ENCODE data around the gene MGST2. TPM values are rescaled to one million over a fixed set of nuclear protein-coding genes. Genes with fewer than 3 reads are reported as not detected.
A peak's percentile ranks its signal among the peaks of the same experiment; 100 is the strongest.

MGST2 gene
- 53.7 and 81.8 TPM in 2 replicates for total RNA-seq (2021)
- percentile 67 among the genes with signal in this experiment for Bru-seq, nascent RNA
- BruChase-seq, experiment 1, labeled RNA remaining after a 2-hour chase, result percentile 61 among the genes with signal in this experiment
- percentile 50 among the genes with signal in this experiment for BruChase-seq, experiment 2, labeled RNA remaining after a 6-hour chase
- long read RNA-seq, transcript MGST2-204 (4 exons, 634 nt), result minor isoform, 15 of 133 reads
- long read RNA-seq, transcript MGST2-201 (5 exons, 801 nt), result major isoform, 94 of 133 reads
- long read RNA-seq, partial matches to known transcripts, result 4 of 133 reads
- long read RNA-seq, other reads (novel, unspliced or antisense), result 19 of 133 reads

- intact Hi-C loops (cut with micrococcal nuclease; ENCODE audit: unreplicated experiment), result no loop called here
Measured at GRCh38 chr4:139665690-139666529, at the start of gene MGST2. TSS of gene MGST2 (plus strand) at chr4:139665819. CDS start at chr4:139666020, 201 bp downstream.

DNA sequence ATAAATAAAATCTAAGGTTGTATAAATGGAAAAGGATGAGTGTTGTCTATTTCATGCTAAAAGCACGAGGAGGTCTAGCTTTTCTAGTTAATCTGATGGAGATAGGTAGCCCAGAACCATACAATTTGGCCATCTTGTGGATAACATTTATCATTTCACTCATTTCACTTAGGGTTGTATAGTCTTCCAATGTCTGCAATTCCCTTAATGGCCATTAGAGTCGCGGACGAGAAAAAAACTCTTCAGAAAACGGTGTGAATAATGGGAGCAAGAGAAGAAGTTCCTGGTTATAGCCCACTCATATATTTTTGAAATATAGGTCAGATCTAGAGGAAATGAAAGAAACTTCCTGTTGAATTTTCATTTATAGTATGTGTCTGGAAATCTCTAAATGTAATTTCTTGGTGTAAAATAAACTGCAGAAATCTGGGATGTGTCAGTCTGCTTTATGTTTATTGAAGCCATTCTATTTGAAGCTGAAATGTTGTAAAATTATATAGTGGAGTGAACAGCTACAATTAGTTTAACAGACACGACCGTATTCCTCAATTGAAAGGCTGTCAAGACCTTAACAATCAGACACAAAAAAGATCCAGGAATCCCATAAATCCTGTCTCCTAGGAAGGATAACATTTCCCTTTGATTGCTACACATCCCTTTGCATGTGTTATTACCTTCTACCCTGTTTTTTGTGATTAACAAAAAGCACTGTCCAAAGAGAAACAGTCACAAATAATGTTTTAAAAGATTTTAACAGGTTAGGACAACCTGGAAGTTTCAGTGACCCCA, 47.7 kb upstream of the MGST2 start:
- no peak overlapping the region for H2AFZ ChIP-seq
- TF ChIP-seq EZH2 (IDR thresholded peaks at IDR 0.05; ENCODE audit: low read depth), result no peak
- TF ChIP-seq, protein P1, sequence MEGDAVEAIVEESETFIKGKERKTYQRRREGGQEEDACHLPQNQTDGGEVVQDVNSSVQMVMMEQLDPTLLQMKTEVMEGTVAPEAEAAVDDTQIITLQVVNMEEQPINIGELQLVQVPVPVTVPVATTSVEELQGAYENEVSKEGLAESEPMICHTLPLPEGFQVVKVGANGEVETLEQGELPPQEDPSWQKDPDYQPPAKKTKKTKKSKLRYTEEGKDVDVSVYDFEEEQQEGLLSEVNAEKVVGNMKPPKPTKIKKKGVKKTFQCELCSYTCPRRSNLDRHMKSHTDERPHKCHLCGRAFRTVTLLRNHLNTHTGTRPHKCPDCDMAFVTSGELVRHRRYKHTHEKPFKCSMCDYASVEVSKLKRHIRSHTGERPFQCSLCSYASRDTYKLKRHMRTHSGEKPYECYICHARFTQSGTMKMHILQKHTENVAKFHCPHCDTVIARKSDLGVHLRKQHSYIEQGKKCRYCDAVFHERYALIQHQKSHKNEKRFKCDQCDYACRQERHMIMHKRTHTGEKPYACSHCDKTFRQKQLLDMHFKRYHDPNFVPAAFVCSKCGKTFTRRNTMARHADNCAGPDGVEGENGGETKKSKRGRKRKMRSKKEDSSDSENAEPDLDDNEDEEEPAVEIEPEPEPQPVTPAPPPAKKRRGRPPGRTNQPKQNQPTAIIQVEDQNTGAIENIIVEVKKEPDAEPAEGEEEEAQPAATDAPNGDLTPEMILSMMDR (conservative IDR thresholded peaks at IDR 0.05), result peak; percentile 38
- no TSS peak for BruUV-seq (replicated peaks)
- H3K9me2 ChIP-seq (ENCODE audit: insufficient read depth), result no peaks in the 10 kb centered on the region
- no peaks in the 10 kb centered on the region for H3K9me3 ChIP-seq (ENCODE audit: insufficient read depth, low read depth)
- no peaks in the 10 kb centered on the region for H3K79me2 ChIP-seq (ENCODE audit: low read depth)
- no peak for DNase-seq
- no peaks in the 10 kb centered on the region for H3K4me1 ChIP-seq (replicated peaks; ENCODE audit: insufficient read depth)
- no peak overlapping the region for H3K4me2 ChIP-seq
- H3K27ac ChIP-seq, result no peak overlapping the region
- H3F3A ChIP-seq (ENCODE audit: insufficient read depth, low read depth), result no peaks in the 10 kb centered on the region
- intact Hi-C loops (cut with micrococcal nuclease; ENCODE audit: unreplicated experiment), result no loop called here
- H3K27me3 ChIP-seq (ENCODE audit: insufficient read depth, low read depth), result no peaks in the 10 kb centered on the region
- H4K20me1 ChIP-seq (ENCODE audit: insufficient read depth), result no peaks in the 10 kb centered on the region
- no peaks in the 10 kb centered on the region for H3K36me3 ChIP-seq (ENCODE audit: low read depth)
- H3K4me3 ChIP-seq, result no peak overlapping the region
- ChIA-PET POLR2A (ENCODE audit: unreplicated experiment) (no interaction called here), CTCF (interaction anchor here (0.6 kb wide), 3 partner anchors 15 to 123 kb away, joined by 3 to 11 read pairs (median 4); no protein-coding TSS in a partner anchor)

More at GRCh38 chr4:139665690-139666529, at the start of gene MGST2:
- Histone ChIP-seq H3K9me3 (ENCODE audit: insufficient read depth, low read depth) (no peaks in the 10 kb centered on the region), H3K27ac (peak within 1 kb of the TSS; percentile 82), H3K79me2 (ENCODE audit: low read depth) (peaks cover 42% of the 10 kb centered on the region), H2AFZ (peak within 1 kb of the TSS; percentile 92), H3K36me3 (ENCODE audit: low read depth) (no peaks in the 10 kb centered on the region), H3K4me2 (peak within 1 kb of the TSS; percentile 87), H3K4me1 (replicated peaks; ENCODE audit: insufficient read depth) (peaks cover 22% of the 10 kb centered on the region), H3K9me2 (ENCODE audit: insufficient read depth) (no peaks in the 10 kb centered on the region), H4K20me1 (ENCODE audit: insufficient read depth) (no peaks in the 10 kb centered on the region), H3K27me3 (ENCODE audit: insufficient read depth, low read depth) (no peaks in the 10 kb centered on the region), H3F3A (ENCODE audit: insufficient read depth, low read depth) (peaks cover 26% of the 10 kb centered on the region), H3K4me3 (peak within 1 kb of the TSS; percentile 56)
- ChIA-PET CTCF (interaction anchor here (0.6 to 2.2 kb wide), 5 partner anchors 9 to 636 kb away, joined by 3 to 8 read pairs (median 4); no protein-coding TSS in a partner anchor), POLR2A (ENCODE audit: unreplicated experiment) (interaction anchor here (0.6 to 0.7 kb wide), 7 partner anchors 53 to 1188 kb away, joined by 3 to 14 read pairs (median 6); no protein-coding TSS in a partner anchor)
- TSS peak; percentile 84 for BruUV-seq (replicated peaks)
- no peak for TF ChIP-seq EZH2 (IDR thresholded peaks at IDR 0.05; ENCODE audit: low read depth)
- peak; percentile 65 to 75 for DNase-seq

GRCh38 chr4:139619644-139620043, 46.0 kb upstream of the MGST2 start:
- no peaks in the 10 kb centered on the region for H3F3A ChIP-seq (ENCODE audit: insufficient read depth, low read depth)
- TF ChIP-seq, protein P1 (conservative IDR thresholded peaks at IDR 0.05), result peak; percentile 69
- TF ChIP-seq EZH2 (IDR thresholded peaks at IDR 0.05; ENCODE audit: low read depth), result no peak
- no peaks in the 10 kb centered on the region for H3K4me1 ChIP-seq (replicated peaks; ENCODE audit: insufficient read depth)
- peak in 1 of 2 experiments; percentile 42 for DNase-seq
- no peak overlapping the region for H3K27ac ChIP-seq
- H3K9me3 ChIP-seq (ENCODE audit: insufficient read depth, low read depth), result no peaks in the 10 kb centered on the region
- ChIA-PET POLR2A (ENCODE audit: unreplicated experiment) (no interaction called here), CTCF (interaction anchor here (0.7 to 1.2 kb wide), 2 partner anchors 26 to 30 kb away, joined by 3 read pairs; no protein-coding TSS in a partner anchor)
- intact Hi-C loops (cut with micrococcal nuclease; ENCODE audit: unreplicated experiment), result no loop called here
- no peaks in the 10 kb centered on the region for H3K27me3 ChIP-seq (ENCODE audit: insufficient read depth, low read depth)
- no peak overlapping the region for H2AFZ ChIP-seq
- H3K36me3 ChIP-seq (ENCODE audit: low read depth), result no peaks in the 10 kb centered on the region
- no peaks in the 10 kb centered on the region for H4K20me1 ChIP-seq (ENCODE audit: insufficient read depth)
- H3K79me2 ChIP-seq (ENCODE audit: low read depth), result no peaks in the 10 kb centered on the region
- BruUV-seq (replicated peaks), result no TSS peak
- no peak overlapping the region for H3K4me2 ChIP-seq
- H3K9me2 ChIP-seq (ENCODE audit: insufficient read depth), result no peaks in the 10 kb centered on the region
- H3K4me3 ChIP-seq, result no peak overlapping the region
